Measurements from ENCODE around the gene DEK.

DNA sequence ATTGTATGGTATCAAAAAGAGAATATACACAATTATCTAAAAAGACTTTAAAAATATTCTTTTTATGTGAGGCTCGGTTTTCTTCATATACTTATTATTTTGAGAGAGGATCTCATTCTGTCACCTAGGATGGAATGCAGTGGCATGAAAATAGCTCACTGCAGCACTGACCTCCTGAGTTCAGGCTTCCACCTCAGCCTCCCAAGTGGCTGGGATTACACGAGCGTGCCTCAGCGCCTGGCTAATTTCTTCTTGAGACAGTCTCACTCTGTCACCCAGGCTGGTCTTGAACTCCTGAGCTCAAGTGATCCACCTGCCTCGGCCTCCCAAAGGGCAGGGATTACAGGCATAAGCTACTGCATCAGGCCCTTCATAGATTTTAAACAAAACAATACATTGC is 10.7 kb downstream of the DEK start:
- TF ChIP-seq, protein P1, sequence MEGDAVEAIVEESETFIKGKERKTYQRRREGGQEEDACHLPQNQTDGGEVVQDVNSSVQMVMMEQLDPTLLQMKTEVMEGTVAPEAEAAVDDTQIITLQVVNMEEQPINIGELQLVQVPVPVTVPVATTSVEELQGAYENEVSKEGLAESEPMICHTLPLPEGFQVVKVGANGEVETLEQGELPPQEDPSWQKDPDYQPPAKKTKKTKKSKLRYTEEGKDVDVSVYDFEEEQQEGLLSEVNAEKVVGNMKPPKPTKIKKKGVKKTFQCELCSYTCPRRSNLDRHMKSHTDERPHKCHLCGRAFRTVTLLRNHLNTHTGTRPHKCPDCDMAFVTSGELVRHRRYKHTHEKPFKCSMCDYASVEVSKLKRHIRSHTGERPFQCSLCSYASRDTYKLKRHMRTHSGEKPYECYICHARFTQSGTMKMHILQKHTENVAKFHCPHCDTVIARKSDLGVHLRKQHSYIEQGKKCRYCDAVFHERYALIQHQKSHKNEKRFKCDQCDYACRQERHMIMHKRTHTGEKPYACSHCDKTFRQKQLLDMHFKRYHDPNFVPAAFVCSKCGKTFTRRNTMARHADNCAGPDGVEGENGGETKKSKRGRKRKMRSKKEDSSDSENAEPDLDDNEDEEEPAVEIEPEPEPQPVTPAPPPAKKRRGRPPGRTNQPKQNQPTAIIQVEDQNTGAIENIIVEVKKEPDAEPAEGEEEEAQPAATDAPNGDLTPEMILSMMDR (IDR thresholded peaks at IDR 0.05; ENCODE audit: low read depth, low read length) = no peak
- TF ChIP-seq POLR2A (IDR thresholded peaks at IDR 0.05; ENCODE audit: extremely low read depth, insufficient read length) = no peak
